Measurements from ENCODE around the gene ATG10.
"Not testable (repeated sequence)": the region's sequence is repeated elsewhere in the genome, so short reads cannot be mapped to it uniquely, and the experiment has no call there.

Gene ATG10

DNA sequence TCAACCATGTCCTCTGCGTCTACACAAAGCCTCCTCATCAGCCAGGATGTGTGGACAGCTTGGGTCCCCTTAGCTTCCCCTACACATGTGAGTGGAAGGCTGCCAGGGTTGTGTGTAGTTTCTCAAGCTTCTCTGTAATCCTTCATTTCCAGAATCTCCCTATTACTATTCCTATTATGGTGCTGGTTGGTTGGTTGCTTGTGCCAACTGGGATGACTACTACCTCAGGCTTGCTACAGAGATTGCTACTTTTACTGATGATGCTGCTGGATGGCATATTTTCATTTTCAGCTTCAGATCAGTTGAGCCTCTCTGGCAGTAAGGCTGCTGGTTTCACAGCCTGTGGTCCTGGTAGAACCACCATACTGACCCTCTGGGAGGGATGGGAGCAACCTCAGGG lies 39.9 kb downstream of the ATG10 start:
- Histone ChIP-seq H3K9ac (no peak overlapping the region), H2AFZ (no peak overlapping the region), H3K4me1 (peaks cover 3% of the 10 kb centered on the region), H3K79me2 (peaks cover 17% of the 10 kb centered on the region), H3K27ac (no peak overlapping the region), H3K9me3 (ENCODE audit: control insufficient read depth, low read length) (no peaks in the 10 kb centered on the region), H3K4me3 (ENCODE audit: low read depth, low read length) (no peak overlapping the region), H3K27me3 (ENCODE audit: control insufficient read depth, insufficient read depth, low read length) (no peaks in the 10 kb centered on the region), H3K36me3 (ENCODE audit: control insufficient read depth, insufficient read depth, low read length) (no peaks in the 10 kb centered on the region), H3K4me2 (ENCODE audit: low read length) (no peak overlapping the region)
- TF ChIP-seq, protein P1, sequence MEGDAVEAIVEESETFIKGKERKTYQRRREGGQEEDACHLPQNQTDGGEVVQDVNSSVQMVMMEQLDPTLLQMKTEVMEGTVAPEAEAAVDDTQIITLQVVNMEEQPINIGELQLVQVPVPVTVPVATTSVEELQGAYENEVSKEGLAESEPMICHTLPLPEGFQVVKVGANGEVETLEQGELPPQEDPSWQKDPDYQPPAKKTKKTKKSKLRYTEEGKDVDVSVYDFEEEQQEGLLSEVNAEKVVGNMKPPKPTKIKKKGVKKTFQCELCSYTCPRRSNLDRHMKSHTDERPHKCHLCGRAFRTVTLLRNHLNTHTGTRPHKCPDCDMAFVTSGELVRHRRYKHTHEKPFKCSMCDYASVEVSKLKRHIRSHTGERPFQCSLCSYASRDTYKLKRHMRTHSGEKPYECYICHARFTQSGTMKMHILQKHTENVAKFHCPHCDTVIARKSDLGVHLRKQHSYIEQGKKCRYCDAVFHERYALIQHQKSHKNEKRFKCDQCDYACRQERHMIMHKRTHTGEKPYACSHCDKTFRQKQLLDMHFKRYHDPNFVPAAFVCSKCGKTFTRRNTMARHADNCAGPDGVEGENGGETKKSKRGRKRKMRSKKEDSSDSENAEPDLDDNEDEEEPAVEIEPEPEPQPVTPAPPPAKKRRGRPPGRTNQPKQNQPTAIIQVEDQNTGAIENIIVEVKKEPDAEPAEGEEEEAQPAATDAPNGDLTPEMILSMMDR (IDR thresholded peaks at IDR 0.05), result no peak

DNA sequence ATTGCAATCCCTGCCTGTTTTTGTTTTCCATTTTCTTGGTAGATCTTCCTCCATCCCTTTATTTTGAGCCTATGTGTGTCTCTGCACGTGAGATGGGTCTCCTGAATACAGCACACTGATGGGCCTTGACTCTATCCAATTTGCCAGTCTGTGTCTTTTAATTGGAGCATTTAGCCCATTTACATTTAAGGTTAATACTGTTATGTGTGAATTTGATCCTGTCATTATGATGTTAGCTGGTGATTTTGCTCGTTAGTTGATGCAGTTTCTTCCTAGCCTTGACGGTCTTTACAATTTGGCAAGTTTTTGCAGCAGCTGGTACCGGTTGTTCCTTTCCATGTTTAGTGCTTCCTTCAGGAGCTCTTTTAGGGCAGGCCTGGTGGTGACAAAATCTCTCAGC lies 42.8 kb downstream of the ATG10 start:
- not testable (repeated sequence) for H3K36me3 ChIP-seq (ENCODE audit: control insufficient read depth, insufficient read depth, low read length); H3K27me3 ChIP-seq (ENCODE audit: control insufficient read depth, insufficient read depth, low read length); H3K4me2 ChIP-seq (ENCODE audit: low read length); H3K9ac ChIP-seq; H3K27ac ChIP-seq; H3K4me3 ChIP-seq (ENCODE audit: low read depth, low read length); H2AFZ ChIP-seq; H3K9me3 ChIP-seq (ENCODE audit: control insufficient read depth, low read length)
- Histone ChIP-seq H3K4me1 (peaks cover 16% of the 10 kb centered on the region), H3K79me2 (peaks cover 21% of the 10 kb centered on the region)

DNA sequence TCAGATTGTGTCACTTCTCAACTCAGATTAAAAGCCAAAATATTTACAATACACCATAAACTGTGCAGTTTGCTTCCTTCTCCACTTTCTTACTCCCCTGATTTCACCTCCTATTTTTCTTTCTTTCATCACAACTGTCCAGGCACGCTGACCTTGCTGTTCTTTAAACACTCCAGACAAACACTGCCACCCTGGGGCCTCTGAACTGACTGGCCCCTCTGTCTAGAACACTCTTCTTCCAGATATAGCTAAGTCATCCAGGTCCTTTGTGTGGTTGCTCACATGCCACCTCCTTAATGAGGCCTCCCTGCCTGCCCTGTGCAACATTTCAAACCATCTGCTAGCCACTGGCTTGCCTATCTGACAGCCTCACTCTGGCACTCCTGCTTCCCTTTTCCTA lies 46.6 kb downstream of the ATG10 start:
- no peak overlapping the region for H3K9ac ChIP-seq
- no peaks in the 10 kb centered on the region for H3K9me3 ChIP-seq (ENCODE audit: control insufficient read depth, low read length)
- H3K4me1 ChIP-seq, result peaks cover 32% of the 10 kb centered on the region
- H3K4me2 ChIP-seq (ENCODE audit: low read length), result no peak overlapping the region
- H2AFZ ChIP-seq, result peak overlapping the region; percentile 68
- H3K36me3 ChIP-seq (ENCODE audit: control insufficient read depth, insufficient read depth, low read length), result no peaks in the 10 kb centered on the region
- peak overlapping the region; percentile 62 for H3K27ac ChIP-seq
- peaks cover 12% of the 10 kb centered on the region for H3K79me2 ChIP-seq
- TF ChIP-seq, protein P1 (IDR thresholded peaks at IDR 0.05), result no peak
- H3K27me3 ChIP-seq (ENCODE audit: control insufficient read depth, insufficient read depth, low read length), result no peaks in the 10 kb centered on the region
- no peak overlapping the region for H3K4me3 ChIP-seq (ENCODE audit: low read depth, low read length)

DNA sequence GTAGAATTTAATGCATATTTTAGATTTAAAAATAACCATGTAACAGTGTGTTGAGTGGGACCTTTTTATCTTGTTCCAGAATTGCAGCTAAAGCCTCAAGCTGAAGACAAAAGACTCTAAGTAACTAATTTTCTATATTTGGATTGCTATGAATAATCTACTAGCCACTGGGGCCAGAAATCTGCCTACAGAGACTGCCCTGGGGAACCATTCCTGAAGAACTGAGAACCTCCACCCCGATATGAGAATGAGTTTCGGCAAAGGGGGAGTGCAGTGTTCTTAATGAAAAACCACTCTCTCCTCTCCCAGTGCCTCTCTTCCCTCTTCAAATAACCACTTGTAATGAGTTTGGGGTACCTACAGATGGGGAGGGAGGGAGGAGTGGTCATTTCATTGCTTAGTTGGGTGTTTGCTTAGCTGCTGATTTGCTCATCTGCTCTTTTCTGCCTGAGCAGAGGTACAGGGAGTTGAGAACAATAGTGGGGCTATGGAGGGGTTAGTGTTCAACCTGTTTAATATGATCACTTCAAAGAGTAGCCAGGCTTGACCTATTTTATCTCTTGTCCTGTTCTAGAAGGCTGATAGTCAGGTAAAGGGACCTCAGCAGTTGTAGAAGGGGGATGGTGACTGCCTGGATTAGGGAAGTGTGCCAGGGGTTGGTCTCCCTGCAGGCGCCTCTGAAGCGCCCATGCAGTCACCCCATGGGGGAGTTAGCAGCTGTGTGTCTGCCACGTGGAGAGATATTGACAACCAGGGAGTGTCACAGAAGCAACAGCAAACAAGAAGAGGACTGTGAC lies 47.7 kb downstream of the ATG10 start:
- Histone ChIP-seq H3K4me3 (ENCODE audit: low read depth, low read length) (no peak overlapping the region), H3K27me3 (ENCODE audit: control insufficient read depth, insufficient read depth, low read length) (no peaks in the 10 kb centered on the region), H3K4me2 (ENCODE audit: low read length) (no peak overlapping the region), H3K27ac (peak overlapping the region; percentile 62), H3K9me3 (ENCODE audit: control insufficient read depth, low read length) (no peaks in the 10 kb centered on the region), H2AFZ (peak overlapping the region; percentile 63), H3K36me3 (ENCODE audit: control insufficient read depth, insufficient read depth, low read length) (no peaks in the 10 kb centered on the region), H3K4me1 (peaks cover 43% of the 10 kb centered on the region), H3K79me2 (peaks cover 11% of the 10 kb centered on the region), H3K9ac (no peak overlapping the region)
- TF ChIP-seq, protein P1 (IDR thresholded peaks at IDR 0.05), result no peak

DNA sequence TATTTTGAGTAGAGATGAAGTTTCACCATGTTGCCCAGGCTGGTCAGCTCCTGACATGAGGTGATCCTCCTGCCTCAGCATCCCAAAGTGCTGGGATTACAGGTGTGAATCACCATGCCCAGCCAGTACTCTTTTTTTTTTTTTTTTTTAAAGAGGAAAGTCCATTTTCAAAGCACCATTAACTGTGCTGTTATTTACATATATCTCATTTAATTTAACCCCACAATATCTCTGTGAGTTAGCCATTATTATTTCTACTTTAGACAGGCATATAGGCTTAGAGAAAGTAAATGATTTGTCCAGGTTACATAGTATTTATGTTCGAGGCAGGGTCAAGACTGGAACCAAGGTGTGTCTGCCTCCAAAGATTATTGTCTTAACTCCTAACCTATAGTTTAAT lies 50.7 kb downstream of the ATG10 start:
- no peak overlapping the region for H3K27ac ChIP-seq
- no peaks in the 10 kb centered on the region for H3K9me3 ChIP-seq (ENCODE audit: control insufficient read depth, low read length)
- H3K4me1 ChIP-seq, result peaks cover 51% of the 10 kb centered on the region
- no peaks in the 10 kb centered on the region for H3K36me3 ChIP-seq (ENCODE audit: control insufficient read depth, insufficient read depth, low read length)
- no peak overlapping the region for H3K9ac ChIP-seq
- TF ChIP-seq, protein P1 (IDR thresholded peaks at IDR 0.05), result no peak
- H3K4me3 ChIP-seq (ENCODE audit: low read depth, low read length), result no peak overlapping the region
- H3K4me2 ChIP-seq (ENCODE audit: low read length), result no peak overlapping the region
- H3K79me2 ChIP-seq, result peaks cover 6% of the 10 kb centered on the region
- no peaks in the 10 kb centered on the region for H3K27me3 ChIP-seq (ENCODE audit: control insufficient read depth, insufficient read depth, low read length)
- H2AFZ ChIP-seq, result no peak overlapping the region
